ENCODE measurements around the gene DSCAM.

DNA sequence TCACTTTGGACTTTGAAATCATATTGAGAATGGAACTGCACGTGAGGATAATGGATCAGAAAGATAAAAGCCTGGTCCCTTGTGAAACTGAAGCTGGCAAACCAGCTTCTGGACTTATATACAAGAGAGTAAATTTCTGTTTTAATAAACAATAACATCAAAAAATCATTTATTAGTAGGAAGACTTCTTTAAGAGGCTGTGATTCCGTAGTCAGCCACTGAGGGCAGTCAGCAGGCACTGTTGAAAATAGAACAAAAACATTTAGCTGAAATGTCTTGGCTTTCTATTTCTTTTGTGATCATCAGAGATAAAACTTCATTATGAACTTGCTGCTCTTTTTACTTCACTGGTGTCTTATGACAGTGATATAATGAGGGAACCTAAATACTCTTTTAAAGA, 490.3 kb downstream of the DSCAM start:
- TF ChIP-seq POLR2AphosphoS5 (IDR thresholded peaks at IDR 0.05; ENCODE audit: insufficient read depth in 1 of 2, low read depth in 1 of 2) (no peak), POLR2A (IDR thresholded peaks at IDR 0.05) (no peak)
- TF ChIP-seq, protein P1, sequence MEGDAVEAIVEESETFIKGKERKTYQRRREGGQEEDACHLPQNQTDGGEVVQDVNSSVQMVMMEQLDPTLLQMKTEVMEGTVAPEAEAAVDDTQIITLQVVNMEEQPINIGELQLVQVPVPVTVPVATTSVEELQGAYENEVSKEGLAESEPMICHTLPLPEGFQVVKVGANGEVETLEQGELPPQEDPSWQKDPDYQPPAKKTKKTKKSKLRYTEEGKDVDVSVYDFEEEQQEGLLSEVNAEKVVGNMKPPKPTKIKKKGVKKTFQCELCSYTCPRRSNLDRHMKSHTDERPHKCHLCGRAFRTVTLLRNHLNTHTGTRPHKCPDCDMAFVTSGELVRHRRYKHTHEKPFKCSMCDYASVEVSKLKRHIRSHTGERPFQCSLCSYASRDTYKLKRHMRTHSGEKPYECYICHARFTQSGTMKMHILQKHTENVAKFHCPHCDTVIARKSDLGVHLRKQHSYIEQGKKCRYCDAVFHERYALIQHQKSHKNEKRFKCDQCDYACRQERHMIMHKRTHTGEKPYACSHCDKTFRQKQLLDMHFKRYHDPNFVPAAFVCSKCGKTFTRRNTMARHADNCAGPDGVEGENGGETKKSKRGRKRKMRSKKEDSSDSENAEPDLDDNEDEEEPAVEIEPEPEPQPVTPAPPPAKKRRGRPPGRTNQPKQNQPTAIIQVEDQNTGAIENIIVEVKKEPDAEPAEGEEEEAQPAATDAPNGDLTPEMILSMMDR (IDR thresholded peaks at IDR 0.05): no peak

All from vagina (tissue), 2 donors.